Measurements from ENCODE around the gene NABP1. TPM values are rescaled to one million over a fixed set of nuclear protein-coding genes. Genes with fewer than 3 reads are reported as not detected.

The NABP1 gene
- total RNA-seq, 1 experiment from 2014 or later, result 3.2 TPM

- no peak overlapping the region for H3K4me2 ChIP-seq (ENCODE audit: insufficient read depth, insufficient read length, low read length)
- no peak for TF ChIP-seq CTCF (conservative IDR thresholded peaks at IDR 0.05)
- no peak overlapping the region for H2BK15ac ChIP-seq (ENCODE audit: low read depth, low read length)
- no peak overlapping the region for H2BK5ac ChIP-seq (ENCODE audit: insufficient read length, low read length)
- no peak overlapping the region for H4K91ac ChIP-seq (ENCODE audit: insufficient read length, low read depth, low read length)
- Mint-ChIP-seq H3K4me3 (no peak overlapping the region), H3K4me1 (peaks cover 0 to 6% of the 10 kb centered on the region in 2 experiments; a peak in 2 of 4 replicates), H3K9me3 (no peaks in the 10 kb centered on the region), H3K36me3 (ENCODE audit: insufficient read depth in 1 of 3, low read depth in 3 of 3) (no peaks in the 10 kb centered on the region), H3K27me3 (ENCODE audit: low read depth) (no peaks in the 10 kb centered on the region), H3K27ac (no peak overlapping the region)
- no peaks in the 10 kb centered on the region for H3K79me1 ChIP-seq (ENCODE audit: insufficient read depth, low read depth, low read length, poor library complexity, severe bottlenecking)
- H3K23ac ChIP-seq (ENCODE audit: insufficient read length, low read depth, low read length), result no peak overlapping the region
- no peak overlapping the region for H3K9ac ChIP-seq (ENCODE audit: extremely low read depth, insufficient read length, low read length)
- H4K8ac ChIP-seq (replicated peaks; ENCODE audit: insufficient read length, low read depth, low read length), result no peak overlapping the region
- H2BK12ac ChIP-seq (ENCODE audit: insufficient read length, low read depth, low read length), result no peak overlapping the region
- H3K4ac ChIP-seq (ENCODE audit: low read depth, low read length), result no peak overlapping the region
- H3K27ac ChIP-seq (ENCODE audit: insufficient read length, low read depth, low read length), result no peak overlapping the region
- no peaks in the 10 kb centered on the region for H3K79me2 ChIP-seq (ENCODE audit: insufficient read depth, low read length)
- H3K4me1 ChIP-seq (ENCODE audit: insufficient read depth, low read length), result no peaks in the 10 kb centered on the region
- no peak overlapping the region for H3K18ac ChIP-seq (ENCODE audit: insufficient read length, low read depth, low read length)
- H2AFZ ChIP-seq (ENCODE audit: low read length), result no peak overlapping the region
- H3K9me3 ChIP-seq (ENCODE audit: control insufficient read depth, low read depth, low read length), result no peaks in the 10 kb centered on the region
- H3K27me3 ChIP-seq (ENCODE audit: insufficient read depth, low read length), result no peaks in the 10 kb centered on the region
- H3K56ac ChIP-seq (ENCODE audit: insufficient read length, low read depth, low read length), result no peak overlapping the region
- H2BK20ac ChIP-seq (ENCODE audit: low read depth, low read length, poor library complexity, severe bottlenecking), result no peak overlapping the region
- H3T11ph ChIP-seq (ENCODE audit: low read length), result no peak overlapping the region
- no peak overlapping the region for H2BK120ac ChIP-seq (ENCODE audit: low read depth, low read length, poor library complexity, severe bottlenecking)
- no peak overlapping the region; the same call in 1 of the 2 replicates for H3K14ac ChIP-seq (ENCODE audit: insufficient read depth, low read length)
- no peak overlapping the region for H4K5ac ChIP-seq (ENCODE audit: insufficient read length, low read depth, low read length)
- DNase-seq, result no peak
- no peak overlapping the region for H2AK5ac ChIP-seq (ENCODE audit: insufficient read length, low read length)
- no peaks in the 10 kb centered on the region for H4K20me1 ChIP-seq (ENCODE audit: control insufficient read depth, insufficient read depth, insufficient read length)
- no peaks in the 10 kb centered on the region for H3K23me2 ChIP-seq (ENCODE audit: insufficient read length, low read depth, low read length, poor library complexity, severe bottlenecking)
These were observed 18.1 kb downstream of the NABP1 start for GRCh38 chr2:191696001-191696400.

All from H9 (cell line).